Left ventricle myocardium superior (tissue), 1 donor: ENCODE results near the gene DGKD. TPM values are rescaled to one million over a fixed set of nuclear protein-coding genes. Genes with fewer than 3 reads are reported as not detected.
A peak's percentile ranks its signal among the peaks of the same experiment; 100 is the strongest.

Source experiments
- ATAC-seq: fragments of 200-7000 bp; cut with Tn5 transposase; one replicate; pipeline ENCODE4 v1.9.1; 2020; ENCODE audit warnings: mild to moderate bottlenecking, moderate library complexity
- DNase-seq: peaks from one replicate; pipeline ENCODE4 v3.0.0-alpha.2; 2020
- intact Hi-C: fragments of 100-400 bp; cut with micrococcal nuclease; formaldehyde crosslinking; loops from one replicate; pipeline ENCODE4 v1.11.0; 2022
- total RNA-seq: library from RNA; stranded (reverse); fragmentation: NEBNext Ultra II Directional; extraction: Animal tissue kit (Norgen Biotek cat#: 25700); gene quantifications from one replicate; pipeline ENCODE4 v1.2.1, GENCODE V29; 2021
- donor health status: DM: no; HTN: yes; CAD: no; lungs with severe emphysema.

DGKD gene
- total RNA-seq, 1 donor from 2014 or later, result 27.1 TPM

DNA sequence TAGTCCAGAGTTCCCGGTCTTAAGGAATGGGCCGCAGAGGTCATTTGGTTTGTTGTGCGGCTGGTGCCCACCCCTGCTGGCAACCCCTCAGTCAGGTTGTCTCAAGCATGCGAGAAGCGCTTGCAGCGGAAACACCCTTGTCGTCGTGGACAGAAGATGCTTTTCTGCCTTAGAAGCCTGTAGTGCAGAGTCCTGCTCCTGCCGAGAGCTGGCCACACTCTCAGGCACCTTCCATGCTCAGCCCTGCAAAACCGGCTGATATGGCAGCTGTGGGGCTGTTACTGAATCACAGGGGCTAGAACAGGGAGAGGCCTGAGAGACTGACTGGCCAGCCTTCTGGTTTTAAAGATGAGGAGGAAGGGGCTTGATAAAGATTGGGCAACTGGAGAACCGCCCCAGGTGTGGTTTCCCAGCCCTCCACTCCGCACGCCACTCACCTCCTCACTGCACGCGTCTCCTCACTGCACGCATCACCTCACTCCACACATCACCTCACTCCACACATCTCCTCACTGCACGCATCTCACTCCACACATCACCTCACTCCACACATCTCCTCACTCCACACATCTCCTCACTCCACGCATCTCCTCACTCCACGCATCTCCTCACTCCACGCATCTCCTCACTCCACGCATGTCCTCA, 108.7 kb downstream of the DGKD start:
- intact Hi-C loops, result no loop called here
- ATAC-seq, result no peak
- DNase-seq, result no peak

DNA sequence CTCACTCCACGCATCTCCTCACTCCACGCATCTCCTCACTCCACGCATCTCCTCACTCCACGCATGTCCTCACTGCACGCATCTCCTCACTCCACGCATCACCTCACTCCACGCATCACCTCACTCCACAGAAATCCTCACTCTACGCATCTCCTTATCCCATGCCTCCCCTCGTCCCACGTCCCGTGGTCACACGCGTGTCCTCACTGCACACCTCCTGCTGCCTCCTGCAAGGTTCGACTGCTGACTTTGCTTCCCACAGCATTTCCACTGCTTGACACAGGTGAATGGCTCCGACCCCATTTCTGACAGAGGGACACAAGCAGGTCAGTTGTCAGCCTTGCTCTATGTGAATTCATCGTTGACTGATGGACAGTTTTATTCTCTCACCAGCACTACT, 109.3 kb downstream of the DGKD start:
- no peak for ATAC-seq
- no peak for DNase-seq
- intact Hi-C loops, result no loop called here

DNA sequence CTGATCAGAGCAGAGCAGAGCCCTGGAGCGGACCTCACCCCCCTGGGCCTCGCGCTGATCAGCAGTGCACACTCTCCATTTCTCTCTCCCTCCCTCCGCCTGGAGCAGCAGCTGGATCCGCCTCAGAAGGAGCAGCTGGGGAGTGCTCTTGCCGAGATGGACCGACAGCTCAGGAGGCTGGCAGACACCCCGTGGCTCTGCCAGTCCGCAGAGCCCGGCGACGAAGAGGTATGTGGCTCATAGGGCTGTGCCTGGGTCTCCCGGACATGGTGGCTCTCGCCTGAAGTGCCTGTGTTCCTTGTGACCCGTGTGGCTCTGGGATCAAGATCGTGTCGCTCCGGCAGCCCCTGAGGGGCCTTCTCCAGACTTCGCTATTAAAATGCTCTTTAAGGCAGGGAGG, 109.8 kb downstream of the DGKD start:
- intact Hi-C loops, result no loop called here
- DNase-seq (no peak), ATAC-seq (no peak)

DNA sequence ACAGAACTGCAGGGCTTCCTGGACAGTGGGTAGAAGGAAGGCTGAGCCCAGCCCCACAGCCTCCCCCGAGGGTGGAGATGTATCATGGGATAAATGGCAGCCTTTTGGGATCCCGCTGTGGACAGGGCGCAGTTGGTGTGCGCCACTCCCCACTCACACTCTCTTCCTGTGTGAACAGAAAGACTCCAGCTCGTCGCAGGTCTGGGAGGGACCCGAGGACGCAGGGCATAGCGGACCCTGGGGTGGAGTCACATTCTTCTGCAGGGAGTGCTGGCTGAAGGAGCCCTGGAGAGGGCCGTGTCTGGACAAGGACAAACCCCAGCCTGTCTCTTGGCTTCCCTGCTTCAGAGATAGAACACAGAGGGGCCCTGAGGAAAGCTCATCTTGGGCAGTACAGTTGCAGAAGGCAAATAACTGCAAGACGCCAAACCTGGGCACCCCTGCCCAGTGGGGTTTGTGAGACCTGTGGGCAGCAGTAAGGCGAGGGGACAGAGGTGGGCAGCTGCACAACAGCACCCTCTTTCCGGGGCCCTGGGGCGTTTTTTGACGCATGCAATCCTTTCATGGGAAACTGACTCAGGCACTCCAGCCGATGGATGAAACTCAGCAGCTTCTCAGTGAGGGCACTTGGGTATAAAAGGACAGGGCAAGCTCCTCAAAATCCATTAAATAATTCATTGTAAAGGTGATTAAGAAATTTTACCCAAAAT, 110.4 kb downstream of the DGKD start:
- intact Hi-C loops, result no loop called here
- ATAC-seq (no peak), DNase-seq (no peak)

DNA sequence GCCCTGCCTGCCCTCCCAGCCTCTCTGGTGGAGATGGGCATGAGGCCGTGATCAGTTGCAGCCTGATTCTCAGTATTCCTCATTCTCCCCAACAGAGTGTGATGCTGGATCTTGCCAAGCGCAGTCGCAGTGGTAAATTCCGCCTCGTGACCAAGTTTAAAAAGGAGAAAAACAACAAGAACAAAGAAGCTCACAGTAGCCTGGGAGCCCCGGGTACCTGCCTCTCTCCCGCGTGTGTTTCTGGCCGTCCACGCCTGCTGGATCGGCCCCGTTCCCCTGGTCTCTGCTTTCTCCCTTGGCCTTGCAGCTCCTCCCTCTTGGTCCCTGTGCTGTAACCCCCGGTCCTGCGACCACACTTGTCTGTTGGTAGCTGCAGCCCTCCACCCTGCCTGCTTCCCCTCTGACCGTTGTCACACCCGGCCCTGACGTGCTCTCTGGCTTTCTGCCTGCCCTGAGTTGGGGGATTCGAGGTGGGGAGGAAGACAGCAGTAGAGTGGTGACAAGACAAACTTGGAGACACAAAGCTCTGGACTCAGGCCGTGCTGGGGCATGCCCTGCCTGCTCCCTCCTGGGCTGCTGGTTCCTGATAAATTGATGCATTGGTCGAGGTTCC, 112.8 kb downstream of the DGKD start:
- intact Hi-C loops, result no loop called here
- ATAC-seq, result no peak
- no peak for DNase-seq

DNA sequence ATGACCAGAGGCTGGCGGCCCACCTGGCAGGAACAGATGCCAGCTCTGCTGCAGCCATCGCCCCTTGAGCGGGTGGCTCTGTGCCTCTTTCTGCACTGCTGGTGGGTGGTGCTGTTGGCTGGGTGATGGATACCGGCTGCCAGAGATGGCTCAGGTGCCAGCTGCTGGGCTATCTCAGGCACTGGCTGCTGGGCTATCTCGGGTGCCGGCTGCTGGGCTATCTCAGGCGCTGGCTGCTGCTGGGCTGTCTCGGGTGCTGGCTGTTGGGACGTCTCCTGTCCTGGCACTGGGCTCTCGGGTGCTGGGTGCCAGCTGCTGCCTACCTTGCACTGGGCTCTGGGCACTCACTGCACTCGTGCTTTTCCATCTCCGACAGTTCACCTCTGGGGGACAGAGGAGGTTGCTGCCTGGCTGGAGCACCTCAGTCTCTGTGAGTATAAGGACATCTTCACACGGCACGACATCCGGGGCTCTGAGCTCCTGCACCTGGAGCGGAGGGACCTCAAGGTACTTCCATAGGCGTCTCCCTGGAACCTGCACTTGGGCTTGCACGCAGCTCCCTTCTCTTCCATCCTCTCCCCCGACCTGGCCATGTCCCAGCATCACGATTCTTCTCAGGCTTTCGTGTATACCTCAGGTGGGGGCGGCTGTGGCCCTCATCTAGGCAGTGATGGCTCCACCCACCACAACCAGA, 113.9 kb downstream of the DGKD start:
- DNase-seq (no peak), ATAC-seq (no peak)
- intact Hi-C loops, result no loop called here

- DNase-seq (no peak), ATAC-seq (no peak)
- intact Hi-C loops, result no loop called here
Observed at GRCh38 chr2:233468741-233469110, 114.4 kb downstream of the DGKD start.

- ATAC-seq (peak; percentile 80), DNase-seq (peak; percentile 84)
- intact Hi-C loops, result no loop called here
Observed at GRCh38 chr2:233469261-233470010, 115.1 kb downstream of the DGKD start.

DNA sequence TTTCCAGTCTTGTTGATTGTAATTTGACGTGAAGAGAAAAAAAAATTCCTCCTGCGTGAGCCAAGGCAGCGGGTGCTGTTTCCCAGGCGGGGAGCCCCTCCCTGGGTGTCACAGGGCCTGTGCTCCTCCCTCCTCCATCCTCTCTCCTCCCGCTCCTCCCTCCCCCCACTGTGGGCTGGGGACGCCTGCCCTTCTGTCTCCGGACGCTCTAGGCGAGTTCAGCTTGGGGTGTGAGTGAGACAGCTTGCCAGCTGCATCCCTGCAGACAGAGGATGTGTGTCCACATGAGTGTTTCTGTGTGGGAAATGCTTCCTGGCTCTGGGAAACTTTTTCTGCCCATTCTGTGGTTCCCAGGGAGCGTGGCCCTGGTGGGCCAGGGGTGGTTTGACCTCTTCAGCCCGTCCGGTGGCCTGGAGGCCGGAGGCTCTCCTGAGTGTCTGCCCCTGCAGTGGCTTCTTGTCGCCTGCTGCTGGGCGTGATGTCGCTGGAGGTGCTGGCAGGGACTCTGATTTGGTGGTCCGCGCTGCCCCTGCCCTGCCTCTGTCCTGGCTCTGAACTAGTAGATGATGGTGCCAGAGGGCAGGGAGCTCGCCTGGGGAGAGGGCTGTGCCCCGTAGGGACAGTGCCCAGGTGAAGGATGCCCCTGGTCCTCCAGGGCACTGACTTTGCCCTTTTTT, 115.9 kb downstream of the DGKD start:
- intact Hi-C loops, result no loop called here
- peak; percentile 85 for ATAC-seq

DNA sequence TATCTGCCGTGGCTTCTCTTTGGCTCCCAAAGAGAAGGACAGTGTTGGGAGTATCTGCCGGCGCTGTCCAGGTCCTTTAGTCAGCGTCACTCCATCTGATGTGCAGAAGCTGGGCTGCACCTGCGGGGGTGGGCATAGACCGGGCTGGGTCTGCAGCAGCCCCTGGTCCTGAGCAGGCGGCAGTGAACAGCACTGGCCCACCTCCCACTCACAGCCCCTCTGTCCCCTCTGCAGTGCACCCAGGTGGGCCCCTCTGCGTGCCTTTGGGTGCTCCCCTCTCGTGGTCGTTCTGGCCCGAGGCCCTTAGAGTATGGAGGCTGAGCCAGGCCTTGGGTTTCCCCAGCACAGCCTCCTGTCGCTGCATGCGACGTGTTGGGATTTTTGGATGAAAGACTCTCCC, 116.5 kb downstream of the DGKD start:
- DNase-seq, result no peak
- no peak for ATAC-seq
- intact Hi-C loops, result no loop called here

More for the DNA sequence above, 115.9 kb downstream of the DGKD start:
- DNase-seq, result peak; percentile 80

DNA sequence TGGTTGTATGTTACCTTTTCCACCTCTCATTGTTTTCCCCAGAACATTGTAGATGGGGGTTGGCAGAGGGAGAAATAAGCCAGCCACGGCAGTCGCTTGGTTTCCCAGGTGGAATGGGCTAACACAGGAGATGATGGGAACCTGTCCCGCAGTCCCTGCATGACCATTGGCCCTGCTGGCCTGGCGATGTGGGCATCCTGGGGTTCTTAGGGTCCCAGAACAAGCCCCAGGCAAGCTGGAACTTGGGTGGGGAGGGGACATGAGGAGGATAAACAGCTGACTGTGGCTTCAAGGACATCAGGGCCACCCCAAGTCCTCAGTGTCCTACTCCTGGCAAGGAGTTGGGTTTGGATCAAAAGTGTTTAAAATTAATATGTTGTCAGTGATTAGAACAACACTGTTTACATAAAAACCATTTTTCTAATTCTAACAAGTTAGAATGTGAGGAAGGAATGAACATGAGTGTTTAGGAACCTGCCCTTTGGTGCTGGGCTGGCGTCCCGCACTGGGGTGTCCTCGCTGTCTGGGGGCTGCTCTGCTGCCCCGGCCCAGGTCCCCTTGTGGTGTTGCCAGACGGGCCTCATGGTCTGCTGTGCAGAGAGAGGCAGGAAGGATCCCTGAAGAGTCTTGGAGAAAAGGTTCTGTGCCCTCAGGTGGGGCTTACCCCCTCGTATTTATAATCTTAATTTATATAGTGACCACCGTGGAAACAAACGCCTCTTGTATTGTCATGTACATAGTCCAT, 117.2 kb downstream of the DGKD start:
- intact Hi-C loops, result no loop called here
- ATAC-seq (no peak), DNase-seq (no peak)

DNA sequence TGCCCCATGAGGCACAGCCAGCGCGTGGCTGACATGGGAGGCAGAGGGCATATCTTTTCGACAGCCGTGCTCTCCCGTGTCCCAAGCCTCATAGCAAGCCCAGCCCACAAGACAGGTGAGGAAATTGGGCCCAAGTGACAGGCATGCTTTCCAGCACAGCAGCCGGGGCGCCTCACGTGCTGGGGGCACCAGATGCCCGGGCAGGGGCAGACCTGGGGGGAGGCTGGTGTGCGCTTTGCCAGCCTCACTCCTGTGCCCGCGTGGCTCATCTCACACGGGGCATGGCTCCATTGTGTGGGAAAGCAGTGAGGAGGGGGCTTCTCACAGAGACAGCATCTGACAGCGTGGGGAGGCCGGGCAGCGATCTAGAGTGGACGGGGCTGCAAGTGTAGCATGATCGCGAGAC, 119.1 kb downstream of the DGKD start:
- intact Hi-C loops, result no loop called here
- ATAC-seq (no peak), DNase-seq (no peak)

- ATAC-seq (no peak), DNase-seq (no peak)
- intact Hi-C loops, result no loop called here
Observed at GRCh38 chr2:233473878-233474277, 119.6 kb downstream of the DGKD start.

GRCh38 chr2:233474308-233475160, 120.2 kb downstream of the DGKD start:
- DNase-seq (no peak), ATAC-seq (no peak)
- intact Hi-C loops, result no loop called here

- ATAC-seq (no peak), DNase-seq (no peak)
- intact Hi-C loops, result no loop called here
Observed at GRCh38 chr2:233476063-233476410, 121.7 kb downstream of the DGKD start.

DNA sequence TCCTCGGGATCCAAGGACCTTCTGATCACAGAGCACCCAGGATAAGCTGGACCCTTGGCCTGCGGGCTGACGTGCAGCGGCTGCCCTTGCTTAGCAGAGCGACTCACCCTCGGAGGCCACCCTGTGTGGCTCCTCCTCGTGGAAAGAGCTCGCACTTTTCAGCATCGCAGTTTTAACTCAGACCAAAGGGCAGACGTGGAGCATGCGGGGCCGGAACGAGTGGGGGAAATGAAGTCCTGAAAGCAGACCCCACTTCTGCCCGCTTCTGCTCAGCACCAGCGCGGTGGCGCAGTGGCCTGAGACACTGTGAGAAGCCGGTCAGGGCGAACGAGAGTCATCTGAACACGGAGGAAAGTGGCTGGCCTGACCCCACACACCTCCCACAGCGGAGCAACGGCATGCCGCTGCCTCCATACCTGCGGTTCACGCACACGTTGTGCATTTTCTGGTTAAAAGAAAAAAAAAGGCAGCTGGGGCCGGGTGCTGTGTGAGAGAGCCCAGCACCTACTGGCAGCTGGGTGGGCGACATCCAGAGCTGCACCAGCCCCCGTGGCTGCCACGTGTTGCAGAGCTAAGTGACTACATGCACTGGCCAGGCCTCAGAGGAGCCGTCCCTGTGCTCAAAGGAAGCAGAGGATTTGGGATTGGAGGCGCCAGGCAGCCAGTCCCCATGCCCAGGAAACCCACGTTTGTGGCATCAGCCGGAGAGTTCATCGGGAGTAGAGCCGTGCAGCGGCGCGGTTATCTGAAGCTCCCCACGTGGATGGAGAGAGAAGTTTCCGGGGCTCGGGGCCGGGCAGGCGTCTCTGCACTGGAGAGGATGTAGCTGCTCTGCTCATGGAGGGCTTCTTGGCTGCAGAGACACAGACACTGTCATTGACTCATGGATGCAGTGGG, 122.6 kb downstream of the DGKD start:
- ATAC-seq (no peak), DNase-seq (no peak)
- intact Hi-C loops, result no loop called here
